SK-N-SH treated with all-trans-retinoic acid at 6 μM for 48 hours (cell line): ENCODE data around the gene TCAP.
A peak's percentile ranks its signal among the peaks of the same experiment; 100 is the strongest.

ENCODE experiments used
- ATAC-seq: fragments of 200-7000 bp; cut with Tn5 transposase; 3 replicates; pipeline ENCODE4 v1.9.1; 2020; ENCODE audit warnings: mild to moderate bottlenecking, moderate library complexity
- ARNTL ChIP-seq: fragments of 450-650 bp; formaldehyde crosslinking; IDR thresholded peaks from 2 replicates; pipeline ENCODE4 v1.5.0; 2020; ENCODE audit warnings: low read depth, mild to moderate bottlenecking, moderate library complexity, borderline replicate concordance
- BACH2 ChIP-seq: fragments of 250-450 bp; sonication (Bioruptor Pico); IDR thresholded peaks from 2 replicates; pipeline ENCODE4 v1.9.0; 2021; ENCODE audit warnings: mild to moderate bottlenecking, borderline replicate concordance
- ISL1 ChIP-seq: fragments of 250-450 bp; sonication (Bioruptor Pico); IDR thresholded peaks from 2 replicates; pipeline ENCODE4 v2.1.2; 2022; ENCODE audit warnings: mild to moderate bottlenecking, moderate library complexity
- OSR1 ChIP-seq: fragments of 250-450 bp; sonication (Bioruptor Pico); IDR thresholded peaks from 2 replicates; pipeline ENCODE4 v1.8.0; 2022; ENCODE audit warnings: moderate library complexity, mild to moderate bottlenecking, inconsistent platforms
- PATZ1 ChIP-seq: fragments of 250-450 bp; sonication (Bioruptor Pico); IDR thresholded peaks from 2 replicates; pipeline ENCODE4 v1.8.0; 2020; ENCODE audit warnings: mild to moderate bottlenecking, moderate library complexity, borderline replicate concordance
- POU6F1 ChIP-seq: fragments of 250-450 bp; sonication (Bioruptor Pico); IDR thresholded peaks from 2 replicates; pipeline ENCODE4 v1.8.0; 2021; ENCODE audit warnings: low read depth, mild to moderate bottlenecking, moderate library complexity, borderline replicate concordance
- PPARA ChIP-seq: fragments of 250-450 bp; sonication (Bioruptor Pico); IDR thresholded peaks from 2 replicates; pipeline ENCODE4 v1.5.0; 2020; ENCODE audit warnings: mild to moderate bottlenecking, borderline replicate concordance
- SNAI2 ChIP-seq: fragments of 250-450 bp; sonication (Bioruptor Pico); IDR thresholded peaks from 2 replicates; pipeline ENCODE4 v1.5.0; 2020; ENCODE audit warnings: mild to moderate bottlenecking, moderate library complexity
- TCF4 ChIP-seq: fragments of 250-450 bp; sonication (Bioruptor Pico); IDR thresholded peaks from 2 replicates; pipeline ENCODE4 v1.8.0; 2021; ENCODE audit warnings: mild to moderate bottlenecking, moderate library complexity, borderline replicate concordance
- TOX ChIP-seq: fragments of 250-450 bp; sonication (Bioruptor Pico); IDR thresholded peaks from 2 replicates; pipeline ENCODE4 v1.8.0; 2021; ENCODE audit warnings: mild to moderate bottlenecking, moderate library complexity, borderline replicate concordance
- ZFP3 ChIP-seq: fragments of 250-450 bp; sonication (Bioruptor Pico); IDR thresholded peaks from 2 replicates; pipeline ENCODE4 v1.5.0; 2020; ENCODE audit warnings: mild to moderate bottlenecking, moderate library complexity
- ZFP30 ChIP-seq: fragments of 450-650 bp; formaldehyde crosslinking; IDR thresholded peaks from 2 replicates; pipeline ENCODE4 v1.5.0; 2022; ENCODE audit warnings: mild to moderate bottlenecking, moderate library complexity
- ZNF565 ChIP-seq: fragments of 450-650 bp; formaldehyde crosslinking; conservative IDR thresholded peaks from 2 replicates; pipeline ENCODE4 v1.5.0; 2020; ENCODE audit warnings: low read depth, mild to moderate bottlenecking, moderate library complexity
- ZNF70 ChIP-seq: fragments of 450-650 bp; formaldehyde crosslinking; IDR thresholded peaks from 2 replicates; pipeline ENCODE4 v1.5.0; 2020; ENCODE audit warnings: mild to moderate bottlenecking, moderate library complexity
- ZNF8 ChIP-seq: fragments of 450-650 bp; formaldehyde crosslinking; IDR thresholded peaks from 2 replicates; pipeline ENCODE4 v1.5.0; 2020; ENCODE audit warnings: mild to moderate bottlenecking, moderate library complexity
- TF ChIP-seq, protein P1 (sequence below): fragments of 250-450 bp; sonication (Bioruptor Pico); IDR thresholded peaks from 2 replicates; pipeline ENCODE4 v1.5.1; 2020; ENCODE audit warnings: low read depth, mild to moderate bottlenecking, moderate library complexity
- TF ChIP-seq, protein P2 (sequence below): fragments of 250-450 bp; sonication (Bioruptor Pico); IDR thresholded peaks from 2 replicates; pipeline ENCODE4 v1.5.1; 2021; ENCODE audit warnings: mild to moderate bottlenecking, moderate library complexity
- TF ChIP-seq, protein P3 (sequence below): fragments of 250-450 bp; sonication (Bioruptor Pico); IDR thresholded peaks from 2 replicates; pipeline ENCODE4 v1.5.0; 2020; ENCODE audit warnings: mild to moderate bottlenecking, moderate library complexity

TCAP gene

DNA sequence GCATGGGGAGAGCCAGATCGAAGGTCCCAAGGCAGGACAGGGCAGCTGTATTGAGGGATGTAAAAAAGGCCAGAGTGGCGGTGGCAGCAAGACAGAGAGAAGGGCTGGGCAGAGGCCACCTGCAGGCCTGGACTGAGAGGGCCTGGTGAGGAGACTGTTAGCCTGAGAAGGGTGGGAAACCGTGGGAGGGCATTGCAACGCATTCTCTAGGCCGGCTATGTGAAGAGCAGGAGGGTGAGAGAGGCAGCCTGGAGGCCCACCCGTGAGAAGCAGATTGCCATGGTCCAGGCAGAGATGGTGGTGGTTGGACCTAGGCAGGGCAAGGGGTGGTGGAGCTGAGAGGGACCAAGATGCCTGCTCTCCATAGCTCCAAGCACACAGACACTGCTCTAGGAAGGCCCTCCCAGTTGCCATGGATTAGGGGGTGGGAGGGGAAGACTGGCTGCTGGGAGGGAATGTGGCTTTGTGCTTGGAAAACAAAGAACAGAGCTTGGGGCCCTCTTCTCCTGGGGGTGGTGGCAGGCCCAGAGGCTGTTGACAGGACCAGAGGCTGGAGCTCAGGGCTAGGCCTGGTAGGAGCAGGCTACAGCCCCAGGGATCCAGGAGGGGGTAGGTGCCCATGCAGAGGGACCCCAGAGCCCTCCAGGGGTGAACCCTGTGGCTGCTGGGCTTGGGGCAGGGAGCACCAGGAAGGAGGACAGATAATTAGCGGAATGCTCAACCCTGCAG lies 12.4 kb upstream of the TCAP start:
- ATAC-seq: peak; percentile 23
- TF ChIP-seq OSR1 (CRISPR knock-in tag) (no peak), ZFP3 (CRISPR knock-in tag) (no peak)
- TF ChIP-seq, all 23 proteins: peak for 0

GRCh38 chr17:39653316-39653661 lies 11.9 kb upstream of the TCAP start:
- no peak for TF ChIP-seq POU6F1 (CRISPR knock-in tag)
- TF ChIP-seq, protein P1, sequence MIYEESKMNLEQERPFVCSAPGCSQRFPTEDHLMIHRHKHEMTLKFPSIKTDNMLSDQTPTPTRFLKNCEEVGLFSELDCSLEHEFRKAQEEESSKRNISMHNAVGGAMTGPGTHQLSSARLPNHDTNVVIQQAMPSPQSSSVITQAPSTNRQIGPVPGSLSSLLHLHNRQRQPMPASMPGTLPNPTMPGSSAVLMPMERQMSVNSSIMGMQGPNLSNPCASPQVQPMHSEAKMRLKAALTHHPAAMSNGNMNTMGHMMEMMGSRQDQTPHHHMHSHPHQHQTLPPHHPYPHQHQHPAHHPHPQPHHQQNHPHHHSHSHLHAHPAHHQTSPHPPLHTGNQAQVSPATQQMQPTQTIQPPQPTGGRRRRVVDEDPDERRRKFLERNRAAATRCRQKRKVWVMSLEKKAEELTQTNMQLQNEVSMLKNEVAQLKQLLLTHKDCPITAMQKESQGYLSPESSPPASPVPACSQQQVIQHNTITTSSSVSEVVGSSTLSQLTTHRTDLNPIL (CRISPR knock-in tag): no peak
- TF ChIP-seq ZNF565 (CRISPR knock-in tag): no peak
- TF ChIP-seq PATZ1 (CRISPR knock-in tag): no peak
- TF ChIP-seq TCF4 (CRISPR knock-in tag): no peak
- TF ChIP-seq BACH2 (CRISPR knock-in tag): no peak
- no peak for TF ChIP-seq ZNF8
- TF ChIP-seq ZNF70 (CRISPR knock-in tag): no peak
- TF ChIP-seq ZFP3 (CRISPR knock-in tag): no peak
- TF ChIP-seq ZFP30 (CRISPR knock-in tag): no peak
- no peak for TF ChIP-seq OSR1 (CRISPR knock-in tag)
- no peak for TF ChIP-seq PPARA (CRISPR knock-in tag)
- TF ChIP-seq ARNTL (CRISPR knock-in tag): no peak
- TF ChIP-seq TOX (CRISPR knock-in tag): no peak
- TF ChIP-seq, protein P2, sequence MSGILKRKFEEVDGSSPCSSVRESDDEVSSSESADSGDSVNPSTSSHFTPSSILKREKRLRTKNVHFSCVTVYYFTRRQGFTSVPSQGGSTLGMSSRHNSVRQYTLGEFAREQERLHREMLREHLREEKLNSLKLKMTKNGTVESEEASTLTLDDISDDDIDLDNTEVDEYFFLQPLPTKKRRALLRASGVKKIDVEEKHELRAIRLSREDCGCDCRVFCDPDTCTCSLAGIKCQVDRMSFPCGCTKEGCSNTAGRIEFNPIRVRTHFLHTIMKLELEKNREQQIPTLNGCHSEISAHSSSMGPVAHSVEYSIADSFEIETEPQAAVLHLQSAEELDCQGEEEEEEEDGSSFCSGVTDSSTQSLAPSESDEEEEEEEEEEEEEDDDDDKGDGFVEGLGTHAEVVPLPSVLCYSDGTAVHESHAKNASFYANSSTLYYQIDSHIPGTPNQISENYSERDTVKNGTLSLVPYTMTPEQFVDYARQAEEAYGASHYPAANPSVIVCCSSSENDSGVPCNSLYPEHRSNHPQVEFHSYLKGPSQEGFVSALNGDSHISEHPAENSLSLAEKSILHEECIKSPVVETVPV: no peak
- TF ChIP-seq SNAI2 (CRISPR knock-in tag): no peak
- TF ChIP-seq, protein P3, sequence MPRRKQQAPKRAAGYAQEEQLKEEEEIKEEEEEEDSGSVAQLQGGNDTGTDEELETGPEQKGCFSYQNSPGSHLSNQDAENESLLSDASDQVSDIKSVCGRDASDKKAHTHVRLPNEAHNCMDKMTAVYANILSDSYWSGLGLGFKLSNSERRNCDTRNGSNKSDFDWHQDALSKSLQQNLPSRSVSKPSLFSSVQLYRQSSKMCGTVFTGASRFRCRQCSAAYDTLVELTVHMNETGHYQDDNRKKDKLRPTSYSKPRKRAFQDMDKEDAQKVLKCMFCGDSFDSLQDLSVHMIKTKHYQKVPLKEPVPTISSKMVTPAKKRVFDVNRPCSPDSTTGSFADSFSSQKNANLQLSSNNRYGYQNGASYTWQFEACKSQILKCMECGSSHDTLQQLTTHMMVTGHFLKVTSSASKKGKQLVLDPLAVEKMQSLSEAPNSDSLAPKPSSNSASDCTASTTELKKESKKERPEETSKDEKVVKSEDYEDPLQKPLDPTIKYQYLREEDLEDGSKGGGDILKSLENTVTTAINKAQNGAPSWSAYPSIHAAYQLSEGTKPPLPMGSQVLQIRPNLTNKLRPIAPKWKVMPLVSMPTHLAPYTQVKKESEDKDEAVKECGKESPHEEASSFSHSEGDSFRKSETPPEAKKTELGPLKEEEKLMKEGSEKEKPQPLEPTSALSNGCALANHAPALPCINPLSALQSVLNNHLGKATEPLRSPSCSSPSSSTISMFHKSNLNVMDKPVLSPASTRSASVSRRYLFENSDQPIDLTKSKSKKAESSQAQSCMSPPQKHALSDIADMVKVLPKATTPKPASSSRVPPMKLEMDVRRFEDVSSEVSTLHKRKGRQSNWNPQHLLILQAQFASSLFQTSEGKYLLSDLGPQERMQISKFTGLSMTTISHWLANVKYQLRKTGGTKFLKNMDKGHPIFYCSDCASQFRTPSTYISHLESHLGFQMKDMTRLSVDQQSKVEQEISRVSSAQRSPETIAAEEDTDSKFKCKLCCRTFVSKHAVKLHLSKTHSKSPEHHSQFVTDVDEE: no peak
- no peak for TF ChIP-seq ISL1 (CRISPR knock-in tag)
- TF ChIP-seq, all 23 proteins: peak for 0

GRCh38 chr17:39653662-39654331 lies 11.4 kb upstream of the TCAP start:
- peak; percentile 82 for ATAC-seq
- TF ChIP-seq ZNF70 (CRISPR knock-in tag): no peak

More at GRCh38 chr17:39653316-39653661, 11.9 kb upstream of the TCAP start:
- ATAC-seq: no peak
